GM18517 (cell line): ENCODE data around the gene HIC1.
A peak's percentile ranks its signal among the peaks of the same experiment; 100 is the strongest.

Experiments
- ATAC-seq: cut with Tn5 transposase; IDR thresholded peaks from one replicate; pipeline ENCODE4 v1.9.1; 2021; ENCODE audit warnings: mild to moderate bottlenecking, moderate library complexity; ENCODE audit not compliant: unreplicated experiment

Gene HIC1

GRCh38 chr17:2058586-2059546 is 4.0 kb downstream of the HIC1 start:
- no peak for ATAC-seq

GRCh38 chr17:2059547-2060384 is 4.9 kb downstream of the HIC1 start:
- no peak for ATAC-seq

GRCh38 chr17:2060385-2060658 is 5.4 kb downstream of the HIC1 start:
- no peak for ATAC-seq

GRCh38 chr17:2060681-2061440 is 6.0 kb downstream of the HIC1 start:
- no peak for ATAC-seq

- no peak for ATAC-seq
Measured at GRCh38 chr17:2061441-2061958, 6.6 kb downstream of the HIC1 start.

GRCh38 chr17:2062571-2063183 is 7.8 kb downstream of the HIC1 start:
- ATAC-seq = no peak

- no peak for ATAC-seq
Measured at GRCh38 chr17:2063261-2064146, 8.6 kb downstream of the HIC1 start.

GRCh38 chr17:2064147-2064489 is 9.2 kb downstream of the HIC1 start:
- no peak for ATAC-seq

GRCh38 chr17:2064520-2064971 is 9.6 kb downstream of the HIC1 start:
- ATAC-seq = no peak

- ATAC-seq = no peak
Measured at GRCh38 chr17:2064980-2065785, 10.3 kb downstream of the HIC1 start.

GRCh38 chr17:2065949-2066400 is 11.1 kb downstream of the HIC1 start:
- ATAC-seq = no peak

- ATAC-seq = no peak
Measured at GRCh38 chr17:2067048-2067561, 12.2 kb downstream of the HIC1 start.

- ATAC-seq = no peak
Measured at GRCh38 chr17:2067608-2068024, 12.7 kb downstream of the HIC1 start.

- no peak for ATAC-seq
Measured at GRCh38 chr17:2068031-2068518, 13.2 kb downstream of the HIC1 start.

GRCh38 chr17:2068519-2069051 is 13.7 kb downstream of the HIC1 start:
- no peak for ATAC-seq

- peak; percentile 87 for ATAC-seq
Measured at GRCh38 chr17:2070241-2071023, 15.5 kb downstream of the HIC1 start.

- no peak for ATAC-seq
Measured at GRCh38 chr17:2071024-2071385, 16.1 kb downstream of the HIC1 start.
